GM18870 (cell line): ENCODE measurements around the gene MAP2.

Experiments used
- ATAC-seq: cut with Tn5 transposase; IDR thresholded peaks from one replicate; pipeline ENCODE4 v1.9.1; 2021; ENCODE audit warnings: moderate library complexity; ENCODE audit not compliant: unreplicated experiment

Gene MAP2

DNA sequence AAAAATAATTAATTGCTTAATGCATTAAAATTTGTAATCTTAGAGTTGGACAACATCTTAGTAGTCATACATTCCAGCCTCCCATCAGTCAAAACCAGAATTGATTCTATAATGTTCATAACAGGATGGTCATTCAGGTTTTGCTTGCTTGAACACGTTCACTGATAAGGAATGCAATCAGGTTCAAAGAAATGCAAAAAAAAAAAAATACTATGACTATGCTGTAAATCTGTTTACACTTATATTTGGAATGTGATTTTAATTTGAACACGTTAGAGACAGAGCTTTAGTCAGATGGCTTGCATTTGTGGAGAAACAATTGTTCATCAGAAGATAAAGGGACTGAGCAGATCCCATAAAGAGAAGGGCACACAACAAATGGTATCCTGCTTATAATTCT lies 216.5 kb downstream of the MAP2 start:
- ATAC-seq, result no peak

DNA sequence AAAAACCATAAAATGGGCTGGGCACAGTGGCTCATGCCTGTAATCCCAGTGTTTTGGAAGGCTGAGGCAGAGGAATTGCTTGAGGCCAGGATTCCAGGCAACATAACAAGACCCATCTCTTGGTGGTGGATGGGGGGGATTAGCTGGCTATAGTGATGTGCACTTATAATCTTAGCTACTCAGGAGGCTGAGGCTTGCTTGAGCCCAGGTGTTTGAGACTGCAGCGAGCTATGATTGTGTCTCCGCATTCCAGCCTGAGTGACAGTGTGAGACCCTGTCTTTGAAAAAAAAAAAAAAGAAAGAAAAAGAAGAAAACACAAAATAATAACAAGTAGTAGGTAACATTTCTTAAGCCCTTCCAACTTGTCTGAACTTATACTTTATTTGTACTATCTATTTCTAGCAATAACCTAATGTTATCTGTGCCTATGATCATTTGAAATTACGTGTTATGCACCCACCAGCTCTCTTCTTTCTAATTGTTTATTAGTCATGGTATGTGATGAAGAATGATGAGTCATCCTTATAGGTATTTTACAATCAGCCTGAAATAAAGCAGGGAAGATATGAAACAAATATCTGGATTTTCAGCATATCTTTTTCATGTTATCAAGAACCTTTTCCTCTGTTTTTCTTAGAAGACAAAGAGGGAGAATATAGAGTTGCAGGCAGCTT lies 218.4 kb downstream of the MAP2 start:
- ATAC-seq, result no peak

DNA sequence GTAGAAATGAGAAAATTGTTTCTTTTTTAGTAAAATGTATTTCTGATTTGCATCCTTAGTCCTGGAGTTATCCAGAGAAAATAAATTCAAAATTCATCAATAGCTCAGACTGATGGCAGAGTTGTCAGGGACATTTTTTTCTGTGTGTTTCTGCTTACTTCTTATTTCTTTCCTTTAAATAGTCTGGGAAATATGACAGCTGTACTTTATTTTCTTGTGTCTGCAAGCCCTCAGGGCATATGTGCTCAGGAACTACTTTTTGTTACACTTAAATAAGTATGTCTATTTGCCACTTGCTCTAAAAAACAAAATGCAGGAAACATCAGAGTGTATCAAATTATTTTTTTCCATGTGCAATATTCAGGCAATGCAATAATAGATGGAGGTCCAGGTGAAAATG lies 221.0 kb downstream of the MAP2 start:
- no peak for ATAC-seq

DNA sequence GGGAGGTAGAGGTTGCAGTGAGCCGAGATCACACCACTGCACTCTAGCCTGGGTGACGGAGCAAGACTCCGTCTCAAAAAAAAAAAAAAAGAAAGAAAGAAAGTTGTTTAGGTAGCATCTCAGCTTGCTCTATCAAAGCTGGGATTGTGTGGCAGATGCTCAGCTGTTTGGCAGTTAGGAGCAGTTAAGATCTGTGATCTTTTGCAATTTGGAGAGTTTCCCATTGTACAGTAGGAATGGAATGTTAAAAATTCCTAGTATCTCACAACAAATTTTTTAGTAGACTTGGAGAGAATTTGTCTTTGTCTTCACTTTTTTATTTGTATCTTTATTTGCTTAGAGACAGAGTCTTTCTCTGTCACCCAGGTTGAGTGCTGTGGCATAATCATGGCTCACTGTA lies 224.9 kb downstream of the MAP2 start:
- no peak for ATAC-seq

DNA sequence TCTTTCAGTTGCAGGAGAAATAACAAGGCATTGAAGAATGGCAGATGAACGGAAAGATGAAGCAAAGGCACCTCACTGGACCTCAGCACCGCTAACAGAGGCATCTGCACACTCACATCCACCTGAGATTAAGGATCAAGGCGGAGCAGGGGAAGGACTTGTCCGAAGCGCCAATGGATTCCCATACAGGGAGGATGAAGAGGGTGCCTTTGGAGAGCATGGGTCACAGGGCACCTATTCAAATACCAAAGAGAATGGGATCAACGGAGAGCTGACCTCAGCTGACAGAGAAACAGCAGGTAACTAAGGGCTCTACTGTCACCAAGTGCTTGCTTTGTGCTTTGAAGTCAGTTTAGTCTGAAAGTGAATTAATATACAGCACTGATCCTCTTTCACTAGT lies 229.3 kb downstream of the MAP2 start:
- ATAC-seq, result no peak

DNA sequence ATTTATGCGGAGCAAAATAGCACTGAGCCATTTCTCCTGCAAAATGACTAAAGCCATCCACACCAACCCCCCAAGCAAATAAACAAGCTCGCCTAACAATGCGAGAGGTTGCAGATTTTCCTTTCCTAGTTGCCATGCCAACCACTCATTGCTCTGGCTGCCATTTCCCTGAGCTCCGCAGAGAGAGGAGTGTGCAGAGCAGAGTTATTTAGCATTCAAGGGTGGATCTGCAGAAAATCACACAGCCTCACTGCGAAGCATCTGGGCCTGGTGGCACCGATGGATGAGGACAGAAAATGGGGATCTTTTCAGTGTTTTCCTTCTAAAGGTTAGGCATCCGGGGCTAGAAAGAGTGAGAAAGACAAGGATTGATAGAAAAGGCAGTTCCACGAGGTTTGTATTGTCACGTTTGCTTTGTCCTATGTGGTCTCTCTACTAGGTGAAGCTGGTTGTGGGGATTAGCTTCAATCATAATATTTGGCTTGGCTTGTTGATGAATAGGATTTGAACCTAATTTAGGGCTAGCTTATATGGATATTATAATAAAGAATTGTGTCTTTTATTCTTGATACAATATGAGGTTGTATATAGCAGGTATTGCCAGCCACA lies 237.5 kb downstream of the MAP2 start:
- no peak for ATAC-seq

DNA sequence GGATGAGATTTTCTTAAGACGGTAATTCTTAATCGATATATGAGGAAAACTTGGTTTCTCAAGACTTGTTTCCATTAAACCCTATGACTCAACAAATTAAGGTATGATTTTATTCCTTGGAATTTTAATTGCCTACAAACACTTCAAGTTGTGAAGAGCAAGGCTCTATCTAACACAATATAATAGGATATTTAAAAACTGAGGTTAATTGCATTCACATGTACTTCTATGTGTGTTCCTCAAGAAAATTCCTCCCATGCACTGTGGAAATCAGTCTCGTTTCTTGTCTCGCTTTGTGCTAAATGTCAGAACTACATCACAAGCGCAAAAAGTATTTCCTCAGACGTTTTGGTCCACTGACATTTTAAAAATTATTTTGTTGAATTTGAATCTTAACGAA lies 238.2 kb downstream of the MAP2 start:
- no peak for ATAC-seq

DNA sequence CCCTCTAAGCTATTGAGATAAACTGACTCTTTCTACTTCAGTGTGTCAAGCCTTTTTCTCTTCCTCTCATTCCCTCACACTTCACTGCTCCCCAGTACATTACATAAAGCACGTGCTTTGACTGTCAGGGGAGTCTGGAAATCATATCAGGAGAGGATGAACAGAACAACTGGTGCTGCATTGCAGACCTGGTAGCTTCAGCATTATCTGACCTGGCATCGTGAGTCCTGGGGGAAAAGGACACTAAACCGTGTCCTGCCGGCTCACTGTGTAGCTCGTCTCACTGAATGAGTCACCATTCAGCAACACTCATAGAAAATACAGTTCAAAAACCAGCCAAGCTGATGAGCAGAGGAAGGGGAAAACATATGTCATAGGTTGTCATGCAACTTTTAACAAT lies 239.3 kb downstream of the MAP2 start:
- ATAC-seq, result no peak

DNA sequence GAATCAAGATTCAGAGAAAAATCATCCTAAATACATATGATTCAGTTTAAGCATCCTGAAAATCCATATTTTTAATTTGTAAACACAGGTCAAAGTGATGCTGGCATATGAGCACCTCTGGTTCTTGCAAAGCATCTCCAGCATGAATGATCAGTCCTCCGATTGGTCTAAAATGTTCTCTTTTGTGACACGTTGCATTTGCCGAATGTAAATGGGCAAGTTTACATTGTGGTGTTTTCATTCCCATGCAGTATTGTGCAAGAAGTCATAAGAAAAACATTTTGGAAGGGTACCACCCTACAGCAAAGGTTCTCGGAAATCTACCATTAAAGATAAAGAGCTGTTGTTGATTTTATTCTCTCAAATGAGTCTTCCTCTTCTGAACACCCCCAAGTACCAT lies 239.8 kb downstream of the MAP2 start:
- ATAC-seq, result no peak

DNA sequence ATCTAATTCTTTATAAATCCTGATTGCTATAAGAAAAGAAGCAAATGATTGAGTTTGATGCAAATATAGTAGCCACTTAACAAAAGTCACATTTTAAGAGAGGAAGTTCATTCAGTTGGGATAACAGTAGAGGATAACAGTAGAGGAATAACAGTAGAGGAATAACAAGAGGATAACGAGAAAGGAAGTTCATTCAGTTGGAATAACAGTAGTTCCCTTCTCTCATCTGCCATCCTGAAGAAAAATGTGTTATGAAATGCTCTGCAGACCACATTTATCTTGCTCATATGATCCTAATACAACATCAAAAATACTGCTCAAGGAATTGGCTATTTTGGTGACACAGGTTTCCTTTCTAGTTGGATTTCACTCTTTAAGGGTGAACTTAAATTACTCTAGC lies 242.4 kb downstream of the MAP2 start:
- no peak for ATAC-seq

DNA sequence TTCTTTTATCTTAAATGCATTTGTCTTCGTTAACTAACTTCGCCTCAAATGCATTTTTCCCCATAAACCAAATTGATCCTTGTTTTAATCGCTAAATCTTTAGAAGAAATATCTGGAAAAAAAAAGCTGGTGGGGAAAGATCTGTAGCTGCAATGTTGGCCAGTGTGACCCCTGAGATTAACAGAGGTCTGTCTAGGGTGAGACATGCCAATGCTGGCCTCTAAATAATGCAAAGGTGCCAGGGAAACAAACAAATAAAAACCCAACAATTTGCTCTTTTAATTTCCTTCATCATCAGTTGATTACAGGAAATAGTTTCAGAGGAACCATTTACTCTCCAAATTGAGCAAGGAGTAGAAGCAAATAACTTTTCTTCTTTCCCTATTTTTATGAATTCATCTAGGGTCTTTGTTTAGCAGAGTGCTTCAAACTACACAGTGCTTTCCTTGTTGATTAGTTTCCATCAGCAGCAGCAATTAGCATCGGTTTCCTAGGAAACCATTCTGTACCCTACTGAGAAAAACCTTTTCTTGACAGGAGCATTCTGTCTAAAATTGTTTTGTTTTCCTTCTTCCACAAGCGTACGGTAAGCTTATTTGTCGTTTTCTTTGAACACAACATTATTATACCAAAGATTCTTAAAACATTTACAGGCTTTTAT lies 247.3 kb downstream of the MAP2 start:
- ATAC-seq, result no peak

DNA sequence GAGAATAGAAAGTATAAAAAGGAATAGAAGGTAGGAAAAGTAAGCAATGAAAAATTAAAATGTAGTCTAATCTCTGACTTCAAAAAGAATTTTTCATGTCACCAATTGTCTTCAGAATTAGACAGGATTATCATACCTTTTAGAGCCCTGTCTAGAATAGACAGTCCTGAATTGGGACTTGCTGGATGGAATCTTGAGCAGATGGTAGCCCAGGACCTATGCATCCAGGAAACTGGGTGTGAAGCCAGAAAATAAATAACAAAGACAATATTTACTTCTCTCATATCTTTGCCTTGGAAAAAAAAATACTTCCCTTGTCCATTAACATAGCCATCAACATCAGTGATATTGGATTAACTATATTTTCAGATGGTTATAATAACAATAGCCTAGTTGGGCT lies 250.0 kb downstream of the MAP2 start:
- ATAC-seq, result no peak

DNA sequence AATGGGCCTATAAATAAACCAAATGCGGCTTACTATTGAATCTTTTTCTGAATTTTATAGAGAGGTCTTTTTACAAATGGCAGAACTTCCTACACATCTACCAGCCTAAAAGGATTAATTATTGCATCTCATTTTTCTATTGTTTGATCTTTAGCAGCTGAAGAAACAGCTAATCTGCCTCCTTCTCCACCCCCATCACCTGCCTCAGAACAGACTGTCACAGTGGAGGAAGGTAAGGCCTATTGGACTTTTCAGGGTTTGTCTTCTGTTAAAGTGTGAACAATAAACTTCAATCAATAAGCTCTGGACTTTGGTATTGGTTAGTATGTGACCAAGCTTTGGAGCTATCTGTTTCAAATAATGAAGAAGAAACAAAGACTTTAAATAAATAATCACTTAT lies 256.7 kb downstream of the MAP2 start:
- ATAC-seq, result no peak

DNA sequence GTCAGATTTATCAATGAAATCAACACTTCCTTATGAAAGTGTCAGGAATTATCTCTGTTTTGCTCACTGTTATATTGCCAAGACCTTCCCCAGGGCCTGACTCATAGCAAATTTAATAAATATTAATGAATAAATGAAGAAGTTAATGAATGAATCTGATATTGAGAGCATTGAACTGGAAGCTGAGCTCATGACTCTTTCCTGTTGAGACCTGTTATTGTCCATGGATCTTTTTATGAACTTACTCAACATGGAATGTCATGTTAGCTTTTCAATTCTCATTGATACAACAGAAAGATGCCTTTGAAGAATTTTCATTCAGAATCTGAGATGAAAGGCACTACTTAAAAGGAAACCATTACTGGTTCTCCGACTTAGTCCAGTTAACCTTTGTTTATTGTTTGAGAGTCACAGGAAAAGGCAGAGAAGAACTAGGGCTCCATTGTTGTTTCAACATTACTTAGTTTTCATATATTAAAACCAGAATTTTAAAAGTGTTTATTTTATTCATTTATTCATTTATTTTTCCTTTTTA lies 257.4 kb downstream of the MAP2 start:
- ATAC-seq, result no peak

DNA sequence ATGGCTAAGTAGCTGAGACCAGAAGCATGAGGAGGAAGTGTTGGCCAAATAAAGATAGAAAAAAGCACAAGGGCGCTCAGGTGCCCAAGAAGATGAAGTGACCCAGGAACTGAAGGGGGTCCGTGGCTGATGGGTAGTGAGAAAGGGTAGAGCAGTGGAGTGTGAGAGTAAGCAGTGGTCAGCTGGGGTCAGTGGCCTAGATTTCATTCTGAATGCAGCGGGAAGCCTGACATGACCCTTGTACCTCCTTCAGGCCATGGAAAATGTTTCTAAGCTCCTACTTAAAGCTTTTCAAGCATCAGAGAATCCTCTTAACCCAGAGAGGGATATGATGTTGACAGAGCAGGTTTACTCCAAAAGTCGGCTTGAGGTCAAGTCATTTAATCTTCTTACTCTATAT lies 258.8 kb downstream of the MAP2 start:
- ATAC-seq, result no peak

DNA sequence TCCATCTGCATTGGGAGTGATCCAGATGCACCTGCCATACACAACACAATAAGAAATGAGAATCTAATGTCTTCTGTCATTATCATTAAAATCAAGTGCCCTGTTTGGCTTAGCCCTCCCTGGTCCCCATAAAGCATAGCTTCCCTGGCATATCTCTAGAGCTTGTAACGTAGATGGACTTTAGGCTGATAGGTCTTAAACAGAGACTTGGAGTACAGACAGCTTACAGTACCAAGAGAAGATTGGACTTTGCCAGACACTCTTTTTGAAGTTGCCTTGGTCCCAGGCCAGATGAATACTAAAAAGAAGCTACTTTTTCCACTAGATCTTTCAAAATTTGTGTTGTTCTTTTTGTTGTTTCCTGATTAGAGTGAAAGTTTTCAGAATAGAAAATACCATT lies 261.5 kb downstream of the MAP2 start:
- no peak for ATAC-seq

DNA sequence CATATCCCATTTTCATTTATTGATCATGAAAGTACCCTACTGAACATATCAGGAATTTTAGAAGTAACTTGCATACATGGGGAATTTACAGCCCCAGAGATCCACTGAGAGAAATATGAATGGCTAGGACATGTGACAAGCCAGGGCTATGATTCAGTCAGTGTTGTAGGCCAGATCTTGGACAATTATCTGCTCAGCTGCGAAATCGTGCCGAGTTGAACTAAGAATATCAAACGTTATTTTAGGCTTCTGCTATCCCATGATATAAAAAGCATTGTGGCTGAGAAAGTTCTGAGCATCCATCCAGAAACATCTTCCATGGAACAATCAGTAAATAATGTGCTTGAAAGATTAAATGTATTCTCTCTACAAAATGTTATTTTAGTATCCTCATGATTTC lies 262.1 kb downstream of the MAP2 start:
- no peak for ATAC-seq

DNA sequence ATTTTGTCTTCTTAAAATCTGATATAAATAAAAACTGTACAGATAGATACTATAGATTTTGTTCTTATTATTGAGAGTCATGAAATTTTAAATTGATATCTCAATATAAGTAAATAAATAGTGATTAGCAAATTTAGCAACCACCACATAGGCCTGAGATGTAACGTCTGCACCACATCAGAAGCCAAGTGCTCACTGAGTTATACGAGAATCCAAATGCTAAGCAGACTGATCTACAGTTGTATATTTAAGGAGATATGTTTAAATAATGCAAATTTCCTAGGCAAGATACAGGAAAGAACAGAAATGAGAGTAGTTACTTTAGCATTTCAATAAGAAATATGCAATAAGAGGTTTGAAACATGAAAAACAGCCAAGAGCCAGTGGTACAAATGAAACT lies 262.6 kb downstream of the MAP2 start:
- no peak for ATAC-seq

DNA sequence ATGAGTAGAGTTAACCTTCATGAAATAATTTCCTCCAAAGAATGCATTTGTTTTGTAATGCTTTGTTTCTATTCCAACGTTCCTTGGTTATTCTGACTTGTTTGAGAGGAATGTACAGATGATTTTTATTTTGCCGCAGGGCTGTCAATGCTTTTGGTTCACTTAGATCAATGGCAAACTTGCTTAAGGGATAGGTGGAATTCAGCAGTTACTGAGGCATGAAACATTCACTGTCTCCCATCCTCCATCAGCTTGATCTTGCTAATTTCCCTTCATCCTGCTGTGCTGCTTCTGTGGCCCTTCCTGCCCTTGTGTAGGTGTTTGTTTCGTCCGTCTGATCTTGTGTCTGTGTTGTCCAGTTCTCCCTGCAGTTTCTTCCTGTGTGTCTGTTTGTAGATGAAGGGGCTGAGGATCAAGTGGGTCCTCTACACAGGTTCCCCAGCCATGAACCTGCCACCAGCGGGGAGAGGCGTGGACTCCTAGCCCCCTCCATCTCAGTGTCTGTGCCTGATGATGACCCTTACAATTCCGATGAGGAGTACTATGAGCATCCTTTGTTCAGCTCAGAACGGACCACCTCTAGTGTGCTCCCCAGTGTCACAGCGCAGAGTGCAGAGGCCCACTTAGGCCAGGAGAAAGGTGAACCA lies 263.6 kb downstream of the MAP2 start:
- no peak for ATAC-seq

DNA sequence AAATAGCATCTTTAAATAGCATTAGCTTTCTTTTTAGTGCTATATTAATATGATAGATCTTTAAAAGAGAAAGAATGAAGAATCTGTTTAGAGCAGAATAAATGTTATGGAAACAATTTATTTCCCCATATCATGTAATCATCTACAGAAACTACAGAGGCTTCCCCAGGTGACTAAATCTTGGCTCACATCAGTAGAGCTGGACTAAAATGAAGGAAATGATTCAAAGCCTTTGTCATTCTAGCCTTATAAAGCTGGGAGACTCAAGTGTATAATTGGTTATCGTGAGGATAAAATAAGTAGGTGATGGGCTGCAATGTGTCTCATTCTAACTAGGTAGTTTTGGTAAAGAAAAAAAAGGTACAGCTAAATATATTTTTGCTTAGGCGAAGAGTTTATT lies 264.5 kb downstream of the MAP2 start:
- no peak for ATAC-seq

DNA sequence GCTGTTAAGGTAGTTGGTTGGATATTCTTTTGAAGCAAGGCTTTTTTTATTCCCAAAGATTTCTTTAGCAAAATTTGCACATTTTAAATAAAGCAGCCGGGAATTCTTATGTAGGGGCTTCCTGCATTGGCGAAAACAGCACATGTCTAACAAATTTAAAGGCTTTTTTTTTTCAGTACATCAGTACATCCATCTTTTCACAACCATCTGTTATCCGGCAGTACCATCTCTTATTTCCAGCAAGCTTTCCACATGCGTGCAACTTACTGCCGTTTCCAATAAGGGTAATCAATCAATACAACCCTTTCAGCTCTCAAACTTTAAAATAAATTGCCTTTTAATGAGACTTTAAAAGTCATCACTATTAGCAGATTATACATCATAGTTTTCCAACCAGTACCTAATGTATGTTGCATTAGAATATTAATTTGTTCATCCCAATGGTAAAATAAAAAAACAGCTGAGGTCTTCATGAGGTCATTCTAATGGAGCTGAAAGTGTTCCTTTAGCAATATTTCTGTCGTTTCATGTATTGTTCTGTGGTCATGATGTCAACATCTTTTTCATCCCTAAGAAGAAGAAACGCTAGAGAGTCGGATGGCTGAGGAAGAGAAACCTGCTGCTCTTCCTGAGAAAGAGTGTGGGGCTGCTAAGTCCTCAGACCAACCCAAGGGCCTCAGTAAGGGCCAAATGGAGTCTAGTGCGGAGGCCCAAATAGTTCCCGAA lies 266.3 kb downstream of the MAP2 start:
- no peak for ATAC-seq
